HG03342 (cell line): ENCODE results near the gene FAM72A.
"Not testable (repeated sequence)": the region's sequence is repeated elsewhere in the genome, so short reads cannot be mapped to it uniquely, and the experiment has no call there.

ENCODE experiments used
- ATAC-seq: cut with Tn5 transposase; IDR thresholded peaks from one replicate; pipeline ENCODE4 v1.9.1; 2021; ENCODE audit warnings: mild to moderate bottlenecking, moderate library complexity; ENCODE audit not compliant: unreplicated experiment

The FAM72A gene

GRCh38 chr1:206218285-206218684 lies 15.6 kb upstream of the FAM72A start:
- ATAC-seq = not testable (repeated sequence)

DNA sequence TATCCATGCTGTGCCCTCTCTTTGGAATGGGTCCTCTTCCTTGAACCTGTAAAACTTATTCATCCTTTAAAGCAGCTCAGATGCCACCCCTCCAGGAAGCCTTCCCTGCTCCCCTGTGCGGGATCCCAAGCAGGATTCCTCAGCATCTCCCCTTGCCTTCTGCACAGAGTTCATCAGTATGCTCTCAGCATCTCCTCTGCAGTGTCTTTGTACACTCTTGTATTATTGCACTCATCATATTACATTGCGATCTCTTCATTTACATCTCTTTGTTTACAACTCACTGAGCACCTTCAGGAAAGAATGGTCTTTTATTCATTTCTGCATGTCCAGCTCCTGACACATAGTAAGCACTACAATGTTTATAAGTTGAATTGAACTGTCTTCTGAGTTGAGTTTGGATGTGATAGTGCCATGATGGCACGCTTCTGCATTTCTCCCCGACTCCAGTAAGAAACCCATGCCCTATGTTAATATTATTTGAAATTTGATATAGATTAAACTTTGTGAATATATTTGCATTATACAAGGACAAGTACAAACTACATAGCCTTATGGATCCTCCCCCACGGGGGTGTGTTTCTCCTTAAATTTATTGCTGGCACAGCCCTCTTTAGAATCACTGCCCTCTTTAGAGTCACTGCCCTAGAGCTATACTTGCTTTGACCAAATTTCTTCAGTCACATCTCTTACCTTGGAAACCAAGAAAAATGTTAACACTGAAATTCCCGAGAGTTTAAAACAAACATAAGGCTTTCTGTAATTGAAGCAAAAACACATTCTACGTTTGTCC lies 13.2 kb upstream of the FAM72A start:
- ATAC-seq = not testable (repeated sequence)

- ATAC-seq = not testable (repeated sequence)
These were observed 8.2 kb upstream of the FAM72A start for GRCh38 chr1:206210802-206211201.

DNA sequence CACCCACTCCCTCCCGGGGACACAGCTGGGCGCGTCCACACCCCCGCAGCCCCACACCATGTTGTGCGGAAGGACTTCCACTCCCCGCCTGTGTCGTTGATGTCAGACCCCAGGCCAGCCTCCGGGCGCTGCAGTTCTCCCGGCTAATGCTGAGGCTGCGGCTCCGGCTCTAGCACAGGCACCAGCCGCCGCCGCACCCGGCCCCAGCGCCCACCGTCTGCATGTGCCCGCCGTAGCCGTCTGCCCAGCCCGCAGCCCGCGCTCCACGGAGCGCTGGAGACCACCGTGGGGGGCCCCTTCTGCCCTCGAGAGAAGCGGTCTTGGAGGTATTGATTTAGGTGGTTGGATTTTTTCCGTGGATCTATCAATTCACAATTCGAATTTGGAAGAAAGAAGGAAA lies 2.9 kb upstream of the FAM72A start:
- ATAC-seq = not testable (repeated sequence)

DNA sequence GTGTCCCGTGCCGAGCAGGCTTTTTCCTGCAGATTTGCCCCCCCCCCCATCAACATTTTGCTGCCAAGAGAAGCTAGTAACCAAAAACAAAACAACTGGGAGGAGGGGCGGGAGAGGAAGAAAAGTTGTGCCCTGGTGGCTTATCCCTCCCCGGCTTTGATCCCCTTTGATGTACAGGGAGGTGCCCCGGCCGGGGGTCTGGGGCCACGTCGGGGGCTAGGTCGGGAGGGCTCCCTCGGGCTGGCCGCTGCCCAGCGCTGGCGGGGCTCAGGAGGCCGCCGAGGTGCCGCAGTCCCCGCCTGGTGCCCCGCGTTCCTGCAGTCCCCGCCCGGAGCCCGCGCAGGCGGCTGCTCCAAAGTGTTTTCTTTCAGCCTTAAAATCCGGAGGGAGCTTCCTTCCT lies 2.2 kb upstream of the FAM72A start:
- not testable (repeated sequence) for ATAC-seq

DNA sequence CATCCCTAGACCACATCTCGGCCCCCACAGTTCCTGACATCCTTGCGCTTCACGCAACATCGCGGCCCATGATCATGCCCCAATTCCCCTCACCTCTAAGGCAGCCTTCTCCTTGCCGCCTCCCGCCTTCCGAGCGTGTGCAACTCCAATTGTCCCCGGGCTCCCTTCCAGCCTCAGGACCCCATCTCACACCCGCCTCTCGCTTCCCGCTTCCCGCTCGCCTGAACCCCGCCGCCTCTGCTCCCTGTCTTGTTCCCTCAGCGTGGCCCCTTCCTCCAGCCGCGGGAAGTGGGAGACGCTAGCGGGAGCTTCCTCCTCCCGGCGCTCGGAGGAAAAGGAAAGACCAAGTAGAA lies 1.5 kb upstream of the FAM72A start:
- not testable (repeated sequence) for ATAC-seq

- ATAC-seq = peak; percentile 4
These were observed 922 bp upstream of the FAM72A start, which contains the start of gene SRGAP2 for GRCh38 chr1:206203364-206204158. TSS of gene SRGAP2 (plus strand) at chr1:206203541. CDS start at chr1:206205971, 2,430 bp downstream.

- not testable (repeated sequence) for ATAC-seq
These were observed 5.8 kb downstream of the FAM72A start for GRCh38 chr1:206196748-206197424.

DNA sequence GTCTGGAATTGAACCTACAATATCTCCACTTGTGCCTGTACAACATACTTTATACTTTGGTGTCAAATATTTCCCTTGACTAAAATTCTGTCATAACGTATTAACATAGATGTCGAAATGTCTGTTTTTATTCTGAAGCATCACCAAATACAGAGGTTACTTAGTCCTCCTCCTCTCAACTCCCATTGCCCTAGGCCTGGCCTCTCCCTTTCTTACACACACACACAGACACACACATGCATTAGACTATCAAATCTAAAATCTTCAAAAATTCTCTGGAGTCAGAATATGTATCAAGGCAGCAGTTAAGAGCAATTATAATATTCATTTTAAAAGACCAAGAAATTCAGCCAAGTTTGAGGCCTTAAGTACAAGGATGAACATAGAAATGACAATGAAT lies 7.5 kb downstream of the FAM72A start:
- not testable (repeated sequence) for ATAC-seq

DNA sequence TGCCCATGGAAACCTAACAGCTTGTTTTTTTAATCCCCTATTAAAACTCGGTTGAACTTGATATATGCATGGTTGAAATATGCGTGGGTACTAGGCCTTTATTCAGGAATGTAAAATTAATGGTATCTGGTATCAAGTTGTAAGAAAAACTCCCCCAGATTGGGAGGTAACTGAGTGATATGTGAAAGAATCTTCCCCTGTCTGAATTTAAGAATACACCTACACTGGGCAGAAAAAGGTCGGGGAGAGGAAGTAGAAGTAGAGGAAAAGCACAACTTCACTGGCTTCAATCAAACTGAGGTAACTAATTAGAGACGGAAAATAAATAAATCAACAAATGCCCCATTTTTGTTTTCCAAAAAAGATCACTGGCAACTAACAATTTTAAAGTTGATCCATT lies 15.8 kb downstream of the FAM72A start:
- ATAC-seq = not testable (repeated sequence)

DNA sequence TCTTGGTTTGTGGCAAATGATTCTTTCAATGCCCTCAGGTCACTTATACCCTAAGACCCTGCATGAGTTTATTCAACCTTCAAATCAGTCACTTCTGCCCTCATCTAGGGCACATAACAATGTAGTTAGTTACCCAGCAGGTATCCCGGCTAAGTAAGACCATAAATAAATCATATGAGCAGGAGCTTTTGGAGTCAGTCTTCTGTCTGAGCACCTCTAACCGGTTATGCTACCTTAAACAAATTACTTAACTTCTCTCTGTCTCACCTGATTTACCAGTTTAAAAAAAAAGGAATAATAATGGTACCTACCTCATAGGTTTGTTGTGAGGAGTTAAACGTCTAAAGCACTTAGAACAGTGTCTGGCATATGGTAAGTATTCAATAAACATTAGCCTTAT lies 16.9 kb downstream of the FAM72A start:
- not testable (repeated sequence) for ATAC-seq

DNA sequence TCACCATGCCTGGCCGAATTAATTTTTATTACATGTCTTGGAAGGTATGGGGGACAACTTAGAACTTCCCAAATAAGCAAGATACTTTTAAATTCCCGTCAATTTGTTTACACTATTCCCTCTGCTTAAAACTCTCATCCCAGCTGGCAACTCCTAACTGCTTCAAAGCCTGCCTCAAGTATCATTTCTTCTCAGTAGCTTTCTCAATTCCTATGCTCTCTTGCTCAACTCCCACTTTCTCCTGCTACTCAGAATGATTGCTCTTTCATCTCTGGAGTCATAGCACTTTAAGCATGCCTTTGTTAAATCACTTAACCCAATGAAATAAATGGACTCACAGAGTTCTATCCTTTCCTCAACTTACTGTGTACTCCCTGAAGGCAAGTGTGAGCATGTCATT lies 18.9 kb downstream of the FAM72A start:
- not testable (repeated sequence) for ATAC-seq

DNA sequence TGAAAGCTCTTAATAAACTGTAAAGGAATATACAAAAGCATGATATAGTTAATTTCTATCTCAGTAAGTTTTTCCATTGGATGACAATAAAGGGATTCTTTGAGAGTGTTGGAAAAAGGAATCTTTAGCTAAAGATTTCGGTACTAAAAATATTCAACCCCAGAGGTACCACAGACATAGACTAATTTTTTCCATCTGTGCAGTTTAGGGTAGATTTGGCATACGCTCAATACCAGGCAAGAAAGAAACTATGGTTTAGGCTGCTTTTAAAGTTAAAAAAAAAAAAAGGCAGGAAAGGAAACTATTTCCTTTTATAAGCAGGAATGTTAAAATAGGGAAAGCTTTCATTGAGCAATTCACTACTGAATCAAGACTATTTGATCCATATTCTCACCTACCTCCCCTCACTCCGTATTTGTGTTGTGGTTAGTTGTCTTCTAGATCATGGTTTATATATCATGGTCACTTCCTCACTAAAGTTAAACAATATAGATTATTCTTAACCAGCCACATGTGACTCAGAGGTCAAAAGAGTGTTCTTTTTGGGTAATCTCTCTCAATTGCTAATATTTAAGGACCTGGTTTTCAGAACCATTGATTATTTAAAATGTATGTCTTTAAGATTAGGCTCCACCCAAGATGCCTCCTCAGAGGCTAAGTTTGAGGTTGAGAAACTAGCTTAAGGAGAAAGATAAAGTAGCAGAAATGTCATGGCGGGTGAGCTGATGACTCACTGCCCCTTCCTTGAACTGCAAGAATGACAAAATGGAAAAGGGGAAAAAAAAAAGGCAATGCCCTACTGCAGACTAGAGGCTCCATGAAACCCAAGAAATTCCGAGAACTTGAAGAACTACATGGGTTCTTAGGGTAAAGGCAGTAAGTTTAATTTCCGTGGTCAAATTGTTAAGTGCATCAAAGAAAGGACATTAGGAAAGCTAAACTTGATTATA lies 20.0 kb downstream of the FAM72A start:
- not testable (repeated sequence) for ATAC-seq

- ATAC-seq = not testable (repeated sequence)
These were observed 23.0 kb downstream of the FAM72A start for GRCh38 chr1:206179666-206180065.

DNA sequence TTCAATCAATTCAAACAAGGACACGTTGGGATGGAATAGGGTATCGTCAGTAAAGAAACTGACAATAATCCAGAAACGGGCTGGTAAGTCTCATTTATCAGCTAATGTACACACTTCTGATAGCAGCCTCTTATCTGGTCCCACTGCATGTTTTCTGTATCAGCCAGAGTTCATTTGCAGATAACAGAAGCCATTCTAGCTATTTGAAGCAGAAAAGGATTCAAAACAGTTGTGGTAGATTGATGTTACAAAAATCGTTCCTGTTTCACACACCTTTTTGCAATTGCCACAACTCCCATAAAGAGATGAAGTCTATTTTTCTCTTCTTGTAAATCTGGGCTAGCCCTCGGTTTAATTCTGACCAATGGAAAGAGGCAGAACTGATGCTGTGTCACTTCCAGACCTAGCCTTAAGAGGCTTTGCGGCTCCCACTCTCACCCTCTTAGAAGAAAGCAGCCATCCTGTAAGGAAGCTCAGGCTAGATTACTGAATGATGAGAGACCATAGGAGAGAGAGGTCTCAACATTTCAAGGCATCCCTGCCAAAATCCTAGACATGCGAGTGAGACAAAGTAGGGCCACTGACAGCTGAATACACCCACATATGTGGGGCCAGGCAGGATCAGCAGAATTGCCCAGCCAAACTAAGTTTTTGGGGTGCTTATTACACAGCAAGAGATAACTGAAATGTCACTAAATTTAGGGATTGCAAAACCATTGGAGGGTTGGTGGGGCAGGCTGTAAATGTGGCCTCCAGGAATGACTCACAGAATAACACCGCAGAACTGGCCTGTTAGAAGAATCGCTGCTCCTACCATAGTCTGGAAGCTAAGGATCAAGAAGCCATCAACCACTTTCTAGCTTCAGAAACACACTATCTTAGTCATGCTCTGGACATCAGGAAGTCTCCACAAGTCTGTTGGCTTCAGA lies 24.3 kb downstream of the FAM72A start:
- ATAC-seq = not testable (repeated sequence)

DNA sequence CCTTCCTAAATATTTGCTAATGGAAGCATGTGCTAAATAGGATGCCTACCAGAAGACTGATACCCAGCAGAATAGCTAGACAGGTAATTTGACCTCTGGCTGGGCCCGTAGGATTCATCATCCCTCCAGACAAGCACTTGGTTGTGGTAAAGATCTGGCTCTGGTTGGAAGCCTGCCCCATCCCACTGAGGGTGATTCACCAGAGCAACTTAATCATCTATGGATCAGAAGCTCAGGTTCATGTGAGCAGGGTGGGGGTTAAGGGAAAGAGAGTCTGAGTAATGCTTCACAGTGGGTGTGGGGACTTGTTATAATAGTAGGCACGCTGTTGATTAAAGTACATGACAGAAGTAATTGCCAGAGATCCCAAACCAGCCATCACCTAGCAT lies 26.5 kb downstream of the FAM72A start:
- ATAC-seq = not testable (repeated sequence)

DNA sequence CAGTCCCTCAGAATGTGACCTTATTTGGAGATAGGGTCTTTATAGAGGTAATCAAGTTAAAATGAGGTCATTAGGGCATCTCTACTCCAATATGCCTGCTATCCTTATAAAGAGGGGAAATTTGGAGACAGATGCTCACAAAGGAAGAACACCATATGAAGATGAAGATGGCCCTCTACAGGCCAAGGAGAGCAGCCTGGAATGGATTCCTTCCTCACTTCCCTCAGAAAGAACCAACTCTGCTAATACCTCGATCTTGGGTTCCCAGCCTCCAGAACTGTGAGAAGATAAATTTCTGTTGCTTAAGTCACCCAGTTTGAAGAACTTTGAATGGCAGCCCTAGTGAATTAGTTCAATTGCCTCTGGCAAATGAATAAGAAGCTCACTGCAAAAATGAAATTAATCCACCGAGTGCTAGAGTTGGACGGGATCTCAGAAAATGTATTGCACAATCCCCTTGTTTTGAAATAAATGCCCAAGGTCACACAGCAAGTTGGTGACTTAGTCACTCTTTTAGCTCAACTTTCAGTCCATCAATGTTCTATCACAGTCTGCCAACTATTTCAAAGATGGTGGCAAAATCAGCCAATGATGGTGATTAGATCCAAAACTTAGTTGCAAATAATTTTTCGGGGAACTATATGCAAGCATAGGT lies 27.1 kb downstream of the FAM72A start:
- not testable (repeated sequence) for ATAC-seq

GRCh38 chr1:206174182-206174868 lies 28.3 kb downstream of the FAM72A start:
- not testable (repeated sequence) for ATAC-seq
